NCI-H1436 treated with DMSO at 0.1 percent for 48 hours (cell line): ENCODE results near the gene FAHD2A.
"Not testable (repeated sequence)": the region's sequence is repeated elsewhere in the genome, so short reads cannot be mapped to it uniquely, and the experiment has no call there.

Experiments used
- DNase-seq: peaks from one replicate; lab custom pipeline; 2025; lab: John Stamatoyannopoulos, UW

FAHD2A gene

GRCh38 chr2:95402370-95403203 lies at the start of gene FAHD2A:
FAHD2A (plus strand) TSS chr2:95402708; CDS start chr2:95405559, 2,851 bp downstream.
- peak; percentile 31 for DNase-seq

- no peak for DNase-seq
Observed at GRCh38 chr2:95353055-95353575, 49.4 kb upstream of the FAHD2A start.

- DNase-seq, result no peak
Observed at GRCh38 chr2:95353613-95354468, 48.7 kb upstream of the FAHD2A start.

DNA sequence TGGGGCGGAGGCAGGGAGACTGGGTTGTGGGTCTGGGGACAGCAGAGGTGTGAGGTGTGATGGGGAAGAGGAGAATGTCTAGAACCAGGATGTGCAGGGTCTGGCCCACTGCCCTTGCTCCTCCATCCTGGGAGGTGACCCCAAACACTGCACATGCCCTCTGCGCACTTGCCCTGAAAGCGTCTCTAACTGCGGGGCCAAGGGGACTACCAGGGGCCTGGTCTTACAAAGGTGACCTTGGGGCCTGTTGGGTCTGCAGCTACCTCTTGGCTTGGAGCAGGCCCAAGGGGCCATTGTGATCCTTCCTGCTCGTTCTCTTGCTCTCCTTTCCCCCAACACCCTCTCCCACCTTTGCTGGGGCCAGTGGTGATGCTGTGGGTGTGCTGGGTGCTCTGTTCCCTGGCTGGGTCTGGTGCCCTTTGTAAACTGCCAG lies 48.0 kb upstream of the FAHD2A start:
- no peak for DNase-seq

DNA sequence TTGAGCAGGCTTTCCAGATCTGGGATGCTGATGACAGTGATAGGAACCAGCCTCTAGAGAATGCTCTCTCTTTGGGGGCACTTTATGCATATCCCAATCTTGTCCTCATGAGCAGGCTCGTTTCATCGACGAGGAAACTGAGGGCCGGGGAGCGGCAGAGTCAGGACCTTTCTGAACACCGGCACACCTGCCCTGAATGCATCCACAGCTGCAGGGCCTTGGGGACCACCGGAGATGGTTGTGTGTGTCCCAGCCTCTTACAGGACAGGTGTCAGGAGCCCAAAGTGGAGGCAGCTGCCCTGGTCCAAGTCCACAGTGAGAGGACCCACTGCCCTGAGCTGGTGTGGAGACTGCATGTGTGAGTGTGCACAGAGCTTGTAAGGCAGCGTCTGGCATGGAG lies 47.6 kb upstream of the FAHD2A start:
- DNase-seq, result no peak

GRCh38 chr2:95355486-95355885 lies 47.0 kb upstream of the FAHD2A start:
- DNase-seq, result not testable (repeated sequence)

DNA sequence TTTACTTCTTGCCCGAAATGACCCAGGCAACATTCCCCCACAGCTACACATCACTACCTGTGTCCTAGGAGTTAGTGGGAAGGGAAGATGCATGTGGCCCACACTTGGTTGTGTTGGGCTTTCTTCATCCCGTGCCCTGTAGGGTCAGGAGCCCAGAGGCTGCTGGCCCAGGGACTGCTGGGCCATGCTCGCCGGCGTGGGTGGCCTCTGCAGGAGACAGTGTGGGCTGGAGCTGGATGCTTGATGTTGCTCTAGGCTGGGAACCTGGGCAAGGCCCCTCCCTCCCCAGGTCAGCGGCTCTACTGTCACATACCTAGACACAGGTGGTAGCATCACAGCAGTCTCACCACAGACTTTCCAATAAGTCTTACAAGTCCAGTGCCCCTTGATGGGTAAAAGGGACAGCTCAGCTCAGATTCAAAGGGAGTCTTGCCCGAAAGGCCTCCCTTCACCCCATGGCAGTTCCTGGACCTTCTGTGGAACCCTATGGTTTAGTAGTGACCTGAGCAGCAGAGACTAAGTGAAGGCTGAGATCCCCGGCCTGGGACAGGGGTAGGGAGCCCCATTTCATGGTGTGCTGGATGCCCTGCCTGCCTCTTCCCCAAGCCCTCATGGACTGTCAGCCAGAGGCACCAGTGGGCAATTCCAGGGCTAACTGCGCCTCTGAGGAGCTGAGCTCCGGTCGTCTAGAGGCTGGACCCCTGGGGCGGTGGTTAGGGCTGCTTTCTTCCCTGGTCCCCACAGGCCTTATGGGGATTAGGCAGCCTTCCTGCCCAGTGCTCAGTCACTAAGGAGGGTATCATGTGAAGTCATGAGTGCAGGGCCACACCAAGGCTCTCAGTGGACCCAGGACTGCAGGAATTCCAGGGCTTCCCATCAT lies 45.4 kb upstream of the FAHD2A start:
- DNase-seq, result no peak

DNA sequence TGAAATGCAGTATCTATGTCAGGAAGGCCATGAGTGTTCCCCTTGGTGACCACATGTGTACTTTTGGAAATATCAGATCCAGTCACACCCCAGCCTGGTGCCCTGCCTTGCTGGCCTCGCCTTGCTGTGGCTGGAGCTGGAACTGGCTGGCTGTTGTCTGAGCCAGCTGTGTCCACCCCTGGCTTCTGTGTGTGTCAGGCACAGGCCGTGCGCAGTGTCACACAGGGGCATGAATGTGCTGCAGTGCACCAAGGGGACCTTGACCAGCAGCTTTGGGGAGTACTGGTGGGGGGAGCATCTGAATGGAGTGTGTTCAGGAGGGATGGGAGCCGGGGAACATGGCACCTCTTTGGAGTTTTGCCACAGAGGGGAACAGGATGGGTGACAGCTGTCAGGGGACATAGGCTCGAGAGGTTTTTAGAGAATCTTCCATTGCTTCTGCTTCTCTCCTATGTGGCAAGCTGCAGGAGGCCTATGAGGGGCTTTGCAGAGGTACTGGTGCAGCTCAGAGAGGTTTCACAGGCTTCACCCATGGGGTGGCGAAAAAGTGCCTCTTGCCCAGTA lies 44.7 kb upstream of the FAHD2A start:
- DNase-seq, result no peak

GRCh38 chr2:95359031-95359430 lies 43.5 kb upstream of the FAHD2A start:
- no peak for DNase-seq

- DNase-seq, result no peak
Observed at GRCh38 chr2:95359501-95359930, 43.0 kb upstream of the FAHD2A start.

DNA sequence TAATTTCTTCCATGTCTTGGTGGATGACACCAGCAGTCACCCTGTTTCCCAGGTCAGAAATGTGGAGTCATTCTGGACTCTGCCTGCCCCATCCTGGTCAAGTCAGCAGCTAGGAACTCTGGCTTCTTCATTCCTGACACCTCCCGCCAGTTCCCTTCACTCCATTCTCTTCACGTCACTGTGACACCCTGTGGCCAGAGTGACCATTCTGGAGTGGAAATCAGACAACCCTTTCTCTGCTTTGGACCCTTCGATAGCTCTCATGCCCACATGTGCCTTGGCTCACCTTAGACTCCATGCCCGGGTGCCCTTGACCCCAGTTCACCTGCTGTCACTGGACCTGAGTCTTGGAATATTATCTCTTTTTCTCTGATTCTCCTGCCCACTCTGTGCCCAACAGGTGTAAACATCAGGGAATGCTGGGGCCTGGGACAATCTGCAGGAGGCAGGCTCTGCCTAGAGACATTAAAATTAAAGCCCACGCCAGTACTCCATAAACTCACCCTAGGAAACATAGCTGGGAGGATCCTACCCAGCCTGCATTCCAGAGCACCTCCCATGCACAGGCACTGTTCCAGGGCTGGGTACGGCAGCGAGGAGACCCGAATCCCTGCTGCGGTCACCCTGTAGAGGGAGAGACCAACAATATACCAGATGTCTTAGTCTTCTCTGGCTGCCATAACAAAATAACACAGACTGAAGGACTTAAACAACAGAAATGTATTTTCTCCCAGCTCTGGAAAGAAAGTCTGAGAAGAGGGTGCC lies 41.1 kb upstream of the FAHD2A start:
- no peak for DNase-seq

- no peak for DNase-seq
Observed at GRCh38 chr2:95362486-95362885, 40.0 kb upstream of the FAHD2A start.

- DNase-seq, result no peak
Observed at GRCh38 chr2:95366514-95366913, 36.0 kb upstream of the FAHD2A start.

- DNase-seq, result no peak
Observed at GRCh38 chr2:95372216-95372829, 30.2 kb upstream of the FAHD2A start.

GRCh38 chr2:95372845-95373244 lies 29.7 kb upstream of the FAHD2A start:
- no peak for DNase-seq

DNA sequence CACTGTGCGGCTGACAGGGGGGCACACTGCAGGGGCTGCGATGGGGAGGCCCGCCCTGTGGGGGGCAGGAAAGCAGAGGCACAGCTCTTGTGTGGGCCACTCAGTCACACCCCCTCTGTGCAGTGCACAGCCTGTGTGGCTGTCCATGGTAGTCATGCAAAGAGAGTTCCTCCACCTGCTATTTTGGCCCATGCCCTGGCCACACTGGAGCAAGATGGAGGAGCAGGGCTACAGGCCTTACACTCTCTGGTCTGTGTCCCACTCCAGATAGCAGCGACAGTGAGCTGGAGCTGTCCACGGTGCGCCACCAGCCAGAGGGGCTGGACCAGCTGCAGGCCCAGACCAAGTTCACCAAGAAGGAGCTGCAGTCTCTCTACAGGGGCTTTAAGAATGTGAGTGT lies 28.5 kb upstream of the FAHD2A start:
- no peak for DNase-seq

- DNase-seq, result no peak
Observed at GRCh38 chr2:95374451-95374920, 28.0 kb upstream of the FAHD2A start.

DNA sequence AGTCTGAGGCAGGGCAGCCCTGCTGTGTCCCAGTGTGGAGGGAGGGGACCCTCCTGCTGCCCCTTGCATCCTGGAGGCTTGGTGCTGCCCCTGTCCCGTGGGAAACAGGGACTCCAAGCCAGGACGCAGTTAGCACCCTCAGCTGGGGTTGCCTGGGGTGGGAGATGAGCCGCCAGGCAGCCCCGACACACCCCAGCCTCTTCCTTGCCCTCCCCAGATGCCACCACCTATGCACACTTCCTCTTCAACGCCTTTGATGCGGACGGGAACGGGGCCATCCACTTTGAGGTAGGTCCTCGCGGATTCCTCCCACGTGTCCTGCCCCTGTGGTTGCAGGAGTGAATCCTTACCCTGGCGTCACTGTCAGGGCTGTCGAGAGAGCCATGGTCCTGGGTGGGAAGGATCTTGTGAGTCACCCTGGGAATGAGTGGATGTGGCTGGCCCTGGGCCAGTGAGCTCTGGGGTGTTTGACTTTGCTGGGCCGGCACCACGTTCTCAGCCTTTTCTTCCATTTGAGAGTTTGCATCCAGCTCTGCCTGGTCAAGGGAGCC lies 27.5 kb upstream of the FAHD2A start:
- DNase-seq, result no peak

GRCh38 chr2:95375532-95376150 lies 26.9 kb upstream of the FAHD2A start:
- no peak for DNase-seq
